IMR-90 (cell line): Measurements from ENCODE around the gene EDN2. TPM values are rescaled to one million over a fixed set of nuclear protein-coding genes. Genes with fewer than 3 reads are reported as not detected.

Source experiments
- ATAC-seq: fragments of 200-7000 bp; cut with Tn5 transposase; 2 replicates; pipeline ENCODE4 v1.9.1; 2020; ENCODE audit warnings: low read depth, mild to moderate bottlenecking, moderate library complexity
- BruUV-seq: library from RNA; stranded (reverse); fragments of 400-500 nt; replicated peaks from 2 replicates; lab custom pipeline; 2021; lab: Mats Ljungman, UMichigan
- CTCF ChIA-PET: fragments of 300-600 bp; formaldehyde crosslinking; extraction: SDS; loops from one replicate; lab custom pipeline; 2021; ENCODE audit warnings: antibody characterized with exemption; lab: Yijun Ruan, JAX
- POLR2A ChIA-PET: fragments of 300-600 bp; sonication (Branson Sonifier 250); formaldehyde crosslinking; loops from one replicate; lab custom pipeline; 2022; ENCODE audit warnings: antibody characterized with exemption; ENCODE audit not compliant: unreplicated experiment; lab: Charles Lee
- DNase-seq: peaks from one replicate; pipeline ENCODE4 v3.0.0; 2013
- H2AFZ ChIP-seq: replicated peaks from 2 replicates; pipeline ENCODE3; 2013; ENCODE audit warnings: low read length, mild to moderate bottlenecking; ENCODE audit not compliant: poor library complexity
- H2AK5ac ChIP-seq: 2 replicates; pipeline ENCODE4 v1.6.1; 2013; ENCODE audit warnings: low read depth, low read length, inconsistent platforms
- H2AK9ac ChIP-seq: replicated peaks from 2 replicates; pipeline ENCODE3; 2013; ENCODE audit warnings: mild to moderate bottlenecking, low read depth, low read length, moderate library complexity; ENCODE audit not compliant: poor library complexity
- H2BK120ac ChIP-seq: 2 replicates; pipeline ENCODE4 v1.6.1; 2013; ENCODE audit warnings: low read depth, low read length, inconsistent platforms
- H2BK15ac ChIP-seq: 3 replicates; pipeline ENCODE4 v1.6.1; 2013; ENCODE audit warnings: low read depth, low read length, inconsistent platforms
- H2BK20ac ChIP-seq: 2 replicates; pipeline ENCODE4 v1.6.1; 2013; ENCODE audit warnings: low read depth, mild to moderate bottlenecking, inconsistent platforms, low read length, moderate library complexity
- H2BK5ac ChIP-seq: 2 replicates; pipeline ENCODE4 v1.6.1; 2013; ENCODE audit warnings: mild to moderate bottlenecking, low read depth, low read length, inconsistent platforms; ENCODE audit not compliant: poor library complexity, severe bottlenecking
- H3K14ac ChIP-seq: replicated peaks from 2 replicates; pipeline ENCODE4 v1.6.1; 2013; ENCODE audit warnings: low read depth, low read length, inconsistent platforms
- H3K18ac ChIP-seq: 2 replicates; pipeline ENCODE4 v1.6.1; 2013; ENCODE audit warnings: low read depth, low read length, control low read depth
- H3K23ac ChIP-seq: 2 replicates; pipeline ENCODE4 v1.6.1; 2013; ENCODE audit warnings: low read depth, low read length, inconsistent platforms
- H3K27ac ChIP-seq: 2 replicates; pipeline ENCODE4 v1.5.1; 2013; ENCODE audit warnings: mild to moderate bottlenecking, control low read depth, low read length; ENCODE audit not compliant: insufficient read depth
- H3K27me3 ChIP-seq: 2 replicates; pipeline ENCODE4 v1.6.1; 2013; ENCODE audit warnings: low read length; ENCODE audit not compliant: control insufficient read depth, insufficient read depth
- H3K36me3 ChIP-seq: 2 replicates; pipeline ENCODE4 v1.6.1; 2013; ENCODE audit warnings: low read length, mixed read lengths; ENCODE audit not compliant: control insufficient read depth, insufficient read depth
- H3K4ac ChIP-seq: 2 replicates; pipeline ENCODE4 v1.6.1; 2013; ENCODE audit warnings: low read depth, low read length, inconsistent platforms
- H3K4me1 ChIP-seq: 2 replicates; pipeline ENCODE4 v1.6.1; 2013; ENCODE audit warnings: low read length, mixed read lengths; ENCODE audit not compliant: control insufficient read depth, insufficient read depth
- H3K4me2 ChIP-seq: 2 replicates; pipeline ENCODE4 v1.6.1; 2013; ENCODE audit warnings: low read depth, mild to moderate bottlenecking, control low read depth, low read length, moderate library complexity
- H3K4me3 ChIP-seq: 2 replicates; pipeline ENCODE4 v1.5.1; 2013; ENCODE audit warnings: low read depth, mild to moderate bottlenecking, control low read depth, low read length, moderate library complexity; ENCODE audit not compliant: insufficient read depth
- H3K56ac ChIP-seq: 2 replicates; pipeline ENCODE4 v1.6.1; 2013; ENCODE audit warnings: low read length, inconsistent platforms; ENCODE audit not compliant: insufficient read depth; ENCODE audit errors: extremely low read depth
- H3K79me1 ChIP-seq, 2 experiments: 2 replicates each; pipeline ENCODE4 v1.6.1; 2013; ENCODE audit warnings: low read length in 2 of 2, inconsistent platforms in 1 of 2, low read depth in 1 of 2
- H3K9ac ChIP-seq: 2 replicates; pipeline ENCODE4 v1.6.1; 2013; ENCODE audit warnings: low read depth, low read length, control low read depth
- H3K9me1 ChIP-seq: 2 replicates; pipeline ENCODE4 v1.6.1; 2013; ENCODE audit warnings: low read length, inconsistent platforms; ENCODE audit not compliant: insufficient read depth
- H3K9me3 ChIP-seq: 2 replicates; pipeline ENCODE4 v1.6.1; 2013; ENCODE audit warnings: low read length; ENCODE audit not compliant: control insufficient read depth, insufficient read depth
- H4K20me1 ChIP-seq: 2 replicates; pipeline ENCODE4 v1.6.1; 2013; ENCODE audit warnings: low read length, inconsistent platforms; ENCODE audit not compliant: insufficient read depth
- H4K5ac ChIP-seq: 2 replicates; pipeline ENCODE4 v1.6.1; 2013; ENCODE audit warnings: mild to moderate bottlenecking, low read depth, low read length, control low read depth
- H4K8ac ChIP-seq, 2 experiments: 2 replicates each; pipeline ENCODE4 v1.6.1; 2013; ENCODE audit warnings: low read depth in 2 of 2, low read length in 2 of 2, control low read depth in 1 of 2, inconsistent platforms in 1 of 2
- H4K91ac ChIP-seq: 2 replicates; pipeline ENCODE4 v1.6.1; 2013; ENCODE audit warnings: low read depth, low read length, inconsistent platforms; ENCODE audit not compliant: insufficient read depth
- MAFK ChIP-seq: IDR thresholded peaks from 2 replicates; pipeline ENCODE4 v1.6.1; 2012; ENCODE audit warnings: low read depth, low read length, improper control_type of control experiment
- MXI1 ChIP-seq: IDR thresholded peaks from 2 replicates; pipeline ENCODE4 v1.6.1; 2012; ENCODE audit warnings: low read depth, mild to moderate bottlenecking, low read length, moderate library complexity, borderline replicate concordance
- WGBS, 2 experiments: methylation state at CpG; one replicate each; pipeline versions ENCODE4 v1.1.5 to v1.1.7; 2013; ENCODE audit warnings: missing lambda C conversion rate in 2 of 2; ENCODE audit not compliant: insufficient read length in 1 of 2; ENCODE audit errors: extremely low coverage in 2 of 2; 5-methylcytosine and 5-hydroxymethylcytosine counted together
- dilution Hi-C: fragments of 300-500 bp; cut with HindIII; formaldehyde crosslinking; loops from one replicate; pipeline ENCODE4 v1.14.3; 2018; ENCODE audit warnings: low sequenced_read_pairs; ENCODE audit not compliant: unreplicated experiment
- in situ Hi-C: fragments of 300-500 bp; cut with MboI; formaldehyde crosslinking; loops from 3 replicates; pipeline ENCODE4 v1.14.3; 2019; ENCODE audit warnings: low sequenced_read_pairs, inconsistent platforms, mixed read lengths
- intact Hi-C: fragments of 100-400 bp; cut with micrococcal nuclease; formaldehyde crosslinking; loops from 2 replicates; pipeline ENCODE4 v1.10.0; 2022
- polyA plus RNA-seq, 3 experiments: library from polyadenylated mRNA; depleted of rRNA; stranded (reverse); fragments of >200 nt; gene quantifications; 2 replicates each; pipeline ENCODE4 v1.2.3, GENCODE V29; 2012; ENCODE audit warnings: low replicate concordance in 1 of 3
- total RNA-seq: library from RNA; depleted of rRNA; stranded (reverse); fragments of >200 nt; gene quantifications from 2 replicates; pipeline ENCODE4 v1.2.3, GENCODE V29; 2012

EDN2 gene
- total and polyA plus RNA-seq, 2 of the 4 experiments (the other 2 are of a cell fraction), result 0.27 TPM; not detected in 1

- TF ChIP-seq MAFK, result peak; percentile 10; the same call in 1 of the 2 replicates
- TF ChIP-seq MXI1, result no peak
- Histone ChIP-seq H2BK15ac (peak overlapping the region; percentile 3; the same call in 1 of the 3 replicates), H3K4me3 (no peak overlapping the region), H2AFZ (peak overlapping the region; percentile 37), H4K5ac (no peak overlapping the region), H2BK5ac (no peak overlapping the region), H2BK20ac (no peak overlapping the region), H3K9ac (no peak overlapping the region), H3K36me3 (no peaks in the 10 kb centered on the region), H2AK9ac (peak overlapping the region; percentile 62), H3K4ac (peak overlapping the region; percentile 32; the same call in 1 of the 2 replicates), H3K9me1 (peaks cover 26% of the 10 kb centered on the region), H4K8ac (0 out of 4 replicates have a peak overlapping the region, but pooled peaks of 1 of the 2 experiments have one; percentile 30), H3K14ac (no peak overlapping the region), H3K27me3 (no peaks in the 10 kb centered on the region), H2BK120ac (peak overlapping the region; percentile 38), H2AK5ac (peak overlapping the region; percentile 92), H3K79me1 (no peaks in the 10 kb centered on the region), H3K18ac (no peak overlapping the region), H3K56ac (no peak overlapping the region), H3K23ac (no peak overlapping the region), H4K20me1 (no peaks in the 10 kb centered on the region; the same call in 1 of the 2 replicates), H3K9me3 (no peaks in the 10 kb centered on the region), H3K27ac (no peak overlapping the region), H3K4me2 (no peak overlapping the region), H3K4me1 (peaks cover 18% of the 10 kb centered on the region), H4K91ac (peak overlapping the region; percentile 98)
- no peak for DNase-seq
- no TSS peak for BruUV-seq
- ChIA-PET CTCF (no interaction called here), POLR2A (no interaction called here)
- in situ Hi-C loops, result no loop called here
- dilution Hi-C loops, result no loop called here
- WGBS, 2 experiments, result 96% methylated on average over 4 of the region's 5 CpGs; no CpG with 5 or more reads in 1 of the 2 experiments
- intact Hi-C loops, result no loop called here
- no peak for ATAC-seq
These were observed 13.9 kb upstream of the EDN2 start for GRCh38 chr1:41498391-41498790.
